GM12878 (cell line): ENCODE data around the gene PUS10. TPM values are rescaled to one million over a fixed set of nuclear protein-coding genes. Genes with fewer than 3 reads are reported as not detected.

Experiments
- ATAC-seq: fragments of 200-7000 bp; cut with Tn5 transposase; 3 replicates; pipeline ENCODE4 v1.9.1; 2020; ENCODE audit warnings: mild to moderate bottlenecking, moderate library complexity
- BruUV-seq: library from RNA; stranded (reverse); fragments of 400-500 nt; replicated peaks from 2 replicates; lab custom pipeline; 2021; lab: Mats Ljungman, UMichigan
- CTCF ChIA-PET: fragments of 300-600 bp; sonication (Branson Sonifier 250); formaldehyde crosslinking; extraction: SDS; loops from one replicate; lab custom pipeline; 2021; ENCODE audit warnings: inconsistent platforms; lab: Yijun Ruan, JAX
- POLR2A ChIA-PET: fragments of 350-600 bp; formaldehyde crosslinking; extraction: SDS; loops from one replicate; lab custom pipeline; 2021; ENCODE audit warnings: inconsistent platforms; lab: Charles Lee
- RAD21 ChIA-PET: fragments of 300-600 bp; sonication (Branson Sonifier 250); formaldehyde crosslinking; loops from one replicate; lab custom pipeline; 2023; ENCODE audit warnings: antibody characterized with exemption; ENCODE audit not compliant: unreplicated experiment; lab: Charles Lee
- SMC1A ChIA-PET: fragments of 300-600 bp; sonication (Branson Sonifier 250); formaldehyde crosslinking; loops from one replicate; lab custom pipeline; 2023; ENCODE audit not compliant: unreplicated experiment, uncharacterized antibody; lab: Charles Lee
- DNase-seq: peaks from one replicate; pipeline ENCODE4 v3.0.0-alpha.2; 2011; ENCODE audit warnings: low read depth, low spot score
- FAIRE-seq: peaks from 3 replicates; lab custom pipeline; 2011; peaks lifted over from hg19 to GRCh38; lab: Jason Lieb, UNC
- H2AFZ ChIP-seq: 2 replicates; pipeline ENCODE4 v1.6.0; 2011; ENCODE audit warnings: low read depth, low read length, control low read depth; ENCODE audit not compliant: control insufficient read depth
- H3K27ac ChIP-seq: 2 replicates; pipeline ENCODE4 v1.5.1; 2011; ENCODE audit warnings: control low read depth; ENCODE audit not compliant: control insufficient read depth, insufficient read depth
- H3K27me3 ChIP-seq, 2 experiments: replicated peaks in 1 of 2; 2 replicates each; pipeline versions ENCODE4 v1.6.0 to v1.6.1; 2011; ENCODE audit warnings: low read length in 1 of 2; ENCODE audit not compliant: control insufficient read depth in 2 of 2, insufficient read depth in 2 of 2
- H3K36me3 ChIP-seq, 2 experiments: 2 replicates each; pipeline ENCODE4 v1.5.1; 2011; ENCODE audit warnings: low read length in 1 of 2; ENCODE audit not compliant: control insufficient read depth in 2 of 2, insufficient read depth in 2 of 2
- H3K4me1 ChIP-seq: 2 replicates; pipeline ENCODE4 v1.6.1; 2011; ENCODE audit warnings: mild to moderate bottlenecking, low read length, moderate library complexity, mixed read lengths; ENCODE audit not compliant: control insufficient read depth, insufficient read depth
- H3K4me2 ChIP-seq: 2 replicates; pipeline ENCODE4 v1.6.0; 2011; ENCODE audit warnings: control low read depth; ENCODE audit not compliant: control insufficient read depth, insufficient read depth
- H3K4me3 ChIP-seq: fragments of 200-600 bp; sonication (generic); 2 replicates; pipeline ENCODE4 v1.5.1; 2016
- H3K79me2 ChIP-seq: 2 replicates; pipeline ENCODE4 v1.6.0; 2011; ENCODE audit warnings: low read length; ENCODE audit not compliant: control insufficient read depth, insufficient read depth
- H3K9ac ChIP-seq: 2 replicates; pipeline ENCODE4 v1.8.0; 2011; ENCODE audit warnings: low read length, control low read depth, mixed read lengths; ENCODE audit not compliant: control insufficient read depth, insufficient read depth
- H3K9me3 ChIP-seq: replicated peaks from 3 replicates; pipeline ENCODE4 v1.5.1; 2011; ENCODE audit warnings: mild to moderate bottlenecking, low read length; ENCODE audit not compliant: control insufficient read depth, insufficient read depth
- H4K20me1 ChIP-seq: 2 replicates; pipeline ENCODE4 v1.6.0; 2011; ENCODE audit not compliant: control insufficient read depth, insufficient read depth
- FOS ChIP-seq: IDR thresholded peaks from 3 replicates; pipeline ENCODE4 v1.6.1; 2011; ENCODE audit warnings: borderline replicate concordance; ENCODE audit not compliant: insufficient read length; ENCODE audit errors: extremely low read depth
- REST ChIP-seq: IDR thresholded peaks from 2 replicates; pipeline ENCODE4 v1.6.1; 2012; ENCODE audit warnings: mild to moderate bottlenecking, low read depth, low read length
- WGBS: methylation state at CpG from one replicate; pipeline ENCODE4 v1.1.6; 2016; ENCODE audit warnings: low lambda C conversion rate; ENCODE audit not compliant: insufficient replicate concordance, insufficient coverage; ENCODE audit errors: missing lambda C conversion rate; 5-methylcytosine and 5-hydroxymethylcytosine counted together
- in situ Hi-C: fragments of 300-500 bp; cut with MboI; formaldehyde crosslinking; loops from 9 replicates; pipeline ENCODE4 v1.14.3; 2018; ENCODE audit warnings: mixed read lengths
- intact Hi-C: fragments of 100-400 bp; cut with micrococcal nuclease; formaldehyde crosslinking; loops from one replicate; pipeline ENCODE4 v1.14.2; 2022; ENCODE audit not compliant: unreplicated experiment
- polyA plus RNA-seq, 11 experiments: library from polyadenylated mRNA; depleted of rRNA in 4 of 11; unstranded in 6 of 11; stranded (reverse) in 5 of 11; fragments of >200 nt; fragmentation: Nextera tagmentation in 4 of 11; fragmentation: Illumina TruSeq in 1 of 11; extraction: Ambion mirVana in 4 of 11; extraction: Trizol in 1 of 11; gene quantifications; 1 replicate in 1 of 11; 2 replicates in 10 of 11; pipeline versions ENCODE4 v1.2.1 to v1.2.3, GENCODE V29; 2011 to 2016; ENCODE audit warnings: inconsistent platforms in 2 of 11, missing spikeins in 2 of 11, low read depth in 1 of 11
- total RNA-seq, 4 experiments: library from RNA; depleted of rRNA in 3 of 4; stranded (reverse); fragments of >200 nt in 3 of 4; fragmentation: Illumina TruSeq in 1 of 4; extraction: Trizol in 1 of 4; gene quantifications; 2 replicates each; pipeline versions ENCODE4 v1.2.1 to v1.2.3, GENCODE V29; 2013 to 2021

Gene PUS10
- total and polyA plus RNA-seq, 10 of the 15 experiments (the other 5 are each of a cell fraction or from before 2014, with no cell fraction given): 9.1 to 17.0 (median 13.0) TPM

GRCh38 chr2:60961457-60961856, 56.6 kb downstream of the PUS10 start:
- H3K9me3 ChIP-seq: no peaks in the 10 kb centered on the region; the same call in 2 of the 3 replicates
- H3K36me3 ChIP-seq: peaks cover 0 to 11% of the 10 kb centered on the region in 2 experiments; a peak in 2 of 4 replicates
- FAIRE-seq: no peak
- no TSS peak for BruUV-seq
- H3K27ac ChIP-seq: no peak overlapping the region
- ChIA-PET SMC1A (interaction anchor here (1.5 kb wide), 1 partner anchor 36 kb away, joined by 3 read pairs; no protein-coding TSS in a partner anchor), CTCF (interaction anchor here (1.0 kb wide), 1 partner anchor 37 kb away, joined by 3 read pairs; no protein-coding TSS in a partner anchor)
- no peaks in the 10 kb centered on the region for H3K27me3 ChIP-seq
- no peaks in the 10 kb centered on the region for H3K79me2 ChIP-seq
- TF ChIP-seq FOS: no peak
- TF ChIP-seq REST: no peak
- TF ChIP-seq, all 136 proteins: peak for 0
- no peak overlapping the region for H3K9ac ChIP-seq
- no peak overlapping the region for H2AFZ ChIP-seq
- DNase-seq (no peak), ATAC-seq (no peak)
- RAD21 ChIA-PET: no interaction called here
- H4K20me1 ChIP-seq: no peaks in the 10 kb centered on the region
- H3K4me3 ChIP-seq: no peak overlapping the region
- H3K4me1 ChIP-seq: peaks cover 13% of the 10 kb centered on the region
- WGBS: 98% methylated on average over 4 of the region's 4 CpGs
- intact Hi-C loops (no loop called here), in situ Hi-C loops (no loop called here)
- POLR2A ChIA-PET: no interaction called here
- no peak overlapping the region for H3K4me2 ChIP-seq
